ENCODE data around the gene GALP. TPM values are rescaled to one million over a fixed set of nuclear protein-coding genes. Genes with fewer than 3 reads are reported as not detected.
"Not testable (repeated sequence)": the region's sequence is repeated elsewhere in the genome, so short reads cannot be mapped to it uniquely, and the experiment has no call there.

The GALP gene
- not detected for total RNA-seq (ENCODE audit: unreplicated experiment)
- long read RNA-seq, result 0 reads

- not testable (repeated sequence) for H3K27me3 Mint-ChIP-seq (ENCODE audit: unreplicated experiment); H3K4me3 Mint-ChIP-seq (ENCODE audit: unreplicated experiment); DNase-seq
These were observed at the start of gene GALP for GRCh38 chr19:56175861-56176307. Gene GALP (plus strand): TSS chr19:56176008. CDS start chr19:56177109, 1,101 bp downstream.

GRCh38 chr19:56126983-56127780 is 48.6 kb upstream of the GALP start:
- H3K36me3 Mint-ChIP-seq (ENCODE audit: unreplicated experiment), result no peaks in the 10 kb centered on the region
- DNase-seq, result no peak
- H3K27ac Mint-ChIP-seq (ENCODE audit: unreplicated experiment), result no peak overlapping the region
- peaks cover 2% of the 10 kb centered on the region for H3K27me3 Mint-ChIP-seq (ENCODE audit: unreplicated experiment)
- H3K4me1 Mint-ChIP-seq (ENCODE audit: low read depth, unreplicated experiment), result peaks cover 10% of the 10 kb centered on the region
- TF ChIP-seq CTCF (IDR thresholded peaks at IDR 0.05; ENCODE audit: partially characterized antibody, unreplicated experiment), result no peak
- peaks cover 2% of the 10 kb centered on the region for H3K9me3 Mint-ChIP-seq (ENCODE audit: unreplicated experiment)
- H3K4me3 Mint-ChIP-seq (ENCODE audit: unreplicated experiment), result no peak overlapping the region

More at GRCh38 chr19:56175861-56176307, at the start of gene GALP:
- H3K4me1 Mint-ChIP-seq (ENCODE audit: low read depth, unreplicated experiment); H3K36me3 Mint-ChIP-seq (ENCODE audit: unreplicated experiment); H3K27ac Mint-ChIP-seq (ENCODE audit: unreplicated experiment); H3K9me3 Mint-ChIP-seq (ENCODE audit: unreplicated experiment): not testable (repeated sequence)

GRCh38 chr19:56130006-56130405 is 45.8 kb upstream of the GALP start:
- no peak for DNase-seq
- Mint-ChIP-seq H3K4me1 (ENCODE audit: low read depth, unreplicated experiment) (peaks cover 24% of the 10 kb centered on the region), H3K4me3 (ENCODE audit: unreplicated experiment) (no peak overlapping the region), H3K27me3 (ENCODE audit: unreplicated experiment) (peaks cover 5% of the 10 kb centered on the region), H3K36me3 (ENCODE audit: unreplicated experiment) (no peaks in the 10 kb centered on the region), H3K27ac (ENCODE audit: unreplicated experiment) (no peak overlapping the region), H3K9me3 (ENCODE audit: unreplicated experiment) (peaks cover 2% of the 10 kb centered on the region)
- TF ChIP-seq CTCF (IDR thresholded peaks at IDR 0.05; ENCODE audit: partially characterized antibody, unreplicated experiment), result no peak

GRCh38 chr19:56131651-56132050 is 44.2 kb upstream of the GALP start:
- no peak for TF ChIP-seq CTCF (IDR thresholded peaks at IDR 0.05; ENCODE audit: partially characterized antibody, unreplicated experiment)
- DNase-seq, result no peak
- H3K9me3 Mint-ChIP-seq (ENCODE audit: unreplicated experiment), result peaks cover 4% of the 10 kb centered on the region
- H3K36me3 Mint-ChIP-seq (ENCODE audit: unreplicated experiment), result no peaks in the 10 kb centered on the region
- H3K27ac Mint-ChIP-seq (ENCODE audit: unreplicated experiment), result no peak overlapping the region
- peaks cover 5% of the 10 kb centered on the region for H3K27me3 Mint-ChIP-seq (ENCODE audit: unreplicated experiment)
- H3K4me1 Mint-ChIP-seq (ENCODE audit: low read depth, unreplicated experiment), result peaks cover 17% of the 10 kb centered on the region
- no peak overlapping the region for H3K4me3 Mint-ChIP-seq (ENCODE audit: unreplicated experiment)

GRCh38 chr19:56132316-56132822 is 43.4 kb upstream of the GALP start:
- H3K4me1 Mint-ChIP-seq (ENCODE audit: low read depth, unreplicated experiment), result peaks cover 14% of the 10 kb centered on the region
- no peak for DNase-seq
- H3K9me3 Mint-ChIP-seq (ENCODE audit: unreplicated experiment), result peaks cover 4% of the 10 kb centered on the region
- peak overlapping the region; percentile 19 for H3K27ac Mint-ChIP-seq (ENCODE audit: unreplicated experiment)
- H3K36me3 Mint-ChIP-seq (ENCODE audit: unreplicated experiment), result no peaks in the 10 kb centered on the region
- no peak for TF ChIP-seq CTCF (IDR thresholded peaks at IDR 0.05; ENCODE audit: partially characterized antibody, unreplicated experiment)
- H3K4me3 Mint-ChIP-seq (ENCODE audit: unreplicated experiment), result peak overlapping the region; percentile 2
- H3K27me3 Mint-ChIP-seq (ENCODE audit: unreplicated experiment), result peaks cover 5% of the 10 kb centered on the region

Data from glutamatergic neuron (in vitro differentiated cells).